NCI-H187 treated with DMSO at 0.1 percent for 48 hours (cell line): Measurements from ENCODE around the gene RSAD1.

ENCODE experiments used
- DNase-seq: peaks from one replicate; lab custom pipeline; 2025; lab: John Stamatoyannopoulos, UW

RSAD1 gene

DNA sequence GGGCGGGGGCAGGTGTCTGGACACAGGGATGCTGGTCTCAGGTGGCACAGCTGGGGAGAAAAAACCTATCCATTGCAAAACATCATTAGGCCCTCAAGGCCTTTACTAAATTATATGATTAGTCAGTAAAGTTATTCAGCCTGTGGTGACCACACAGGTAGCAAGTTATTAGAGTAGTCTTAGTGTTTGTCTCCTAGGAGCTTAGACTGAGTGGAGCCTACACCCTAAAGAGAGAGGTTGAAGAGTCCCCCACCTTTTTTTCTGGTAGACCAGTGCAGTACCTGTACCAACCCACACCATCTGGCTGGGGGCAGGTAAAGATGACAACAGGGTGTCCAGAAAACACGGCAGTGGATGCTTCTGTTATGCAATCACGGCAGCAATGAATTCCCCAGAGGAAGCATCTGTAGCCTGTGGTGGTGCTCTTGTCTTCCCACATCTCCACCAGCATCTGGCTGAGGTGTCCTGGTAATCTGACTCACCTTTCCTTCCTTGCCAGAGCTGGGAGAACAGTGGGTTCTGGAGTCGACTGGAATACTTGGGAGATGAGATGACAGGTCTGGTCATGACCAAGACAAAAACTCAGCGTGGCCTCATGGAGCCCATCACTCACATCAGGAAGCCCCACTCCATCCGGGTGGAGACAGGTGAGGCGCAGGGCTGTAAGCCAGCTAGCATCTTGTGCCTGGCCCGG lies 40.6 kb downstream of the RSAD1 start:
- no peak for DNase-seq

- no peak for DNase-seq
Observed at GRCh38 chr17:50520483-50520882, 41.8 kb downstream of the RSAD1 start.

DNA sequence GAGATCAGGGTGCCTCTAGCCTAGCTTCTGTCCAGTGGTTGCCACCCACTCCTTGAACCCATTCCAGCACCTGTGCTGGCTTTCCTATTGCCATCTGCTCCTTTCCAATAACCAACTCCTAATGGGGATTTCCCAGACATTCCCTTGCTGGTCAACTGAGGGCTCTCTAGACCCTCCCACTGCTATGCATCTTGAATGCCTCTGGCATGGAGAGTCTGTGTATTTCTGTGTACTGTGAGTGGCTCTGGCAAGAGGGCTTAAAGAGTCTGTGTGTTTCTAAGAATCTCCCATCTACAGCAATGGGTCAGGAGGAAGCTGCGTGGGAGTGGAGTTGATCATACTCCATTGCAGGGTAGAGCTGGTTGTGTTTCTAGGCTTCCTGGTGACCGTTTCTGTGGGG lies 42.9 kb downstream of the RSAD1 start:
- no peak for DNase-seq

DNA sequence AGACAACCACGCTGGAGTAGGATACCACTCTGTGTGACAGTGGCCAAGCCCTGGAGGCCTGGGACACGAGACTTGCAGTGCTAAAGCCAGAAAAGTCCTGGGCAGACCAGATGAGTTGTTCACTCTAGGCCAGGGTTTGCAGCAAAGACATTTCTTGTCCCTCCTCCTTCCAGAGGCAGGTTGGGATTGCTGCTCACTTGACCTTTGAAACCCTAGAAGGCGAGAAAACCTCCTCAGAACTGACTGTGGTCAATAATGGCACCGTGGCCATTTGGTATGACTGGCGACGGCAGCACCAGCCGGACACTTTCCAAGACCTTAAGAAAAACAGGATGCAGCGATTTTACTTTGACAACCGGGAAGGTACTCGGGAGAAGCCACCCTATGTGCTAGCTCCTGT lies 44.1 kb downstream of the RSAD1 start:
- DNase-seq, result no peak

DNA sequence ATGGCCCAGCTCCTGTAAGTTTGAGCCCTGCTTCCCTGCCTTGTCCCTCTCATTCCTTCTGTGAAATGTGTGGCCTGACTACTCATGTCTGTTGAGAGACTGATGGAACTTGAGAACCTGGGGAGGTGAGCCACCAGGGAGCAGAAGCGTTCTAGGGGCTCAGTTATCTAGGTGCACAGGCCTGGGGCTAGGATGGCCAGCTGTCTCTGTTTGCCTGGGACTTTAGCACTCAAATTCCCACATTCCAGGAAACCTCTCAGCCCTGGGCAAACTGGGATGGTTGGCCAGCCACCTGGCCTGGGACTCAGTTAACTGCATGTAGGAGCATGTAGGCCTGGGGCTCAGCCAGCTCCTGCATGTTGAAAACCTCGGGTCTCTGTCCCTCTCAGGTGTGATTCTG lies 44.5 kb downstream of the RSAD1 start:
- DNase-seq, result no peak

- no peak for DNase-seq
Observed at GRCh38 chr17:50524838-50525237, 46.2 kb downstream of the RSAD1 start.

DNA sequence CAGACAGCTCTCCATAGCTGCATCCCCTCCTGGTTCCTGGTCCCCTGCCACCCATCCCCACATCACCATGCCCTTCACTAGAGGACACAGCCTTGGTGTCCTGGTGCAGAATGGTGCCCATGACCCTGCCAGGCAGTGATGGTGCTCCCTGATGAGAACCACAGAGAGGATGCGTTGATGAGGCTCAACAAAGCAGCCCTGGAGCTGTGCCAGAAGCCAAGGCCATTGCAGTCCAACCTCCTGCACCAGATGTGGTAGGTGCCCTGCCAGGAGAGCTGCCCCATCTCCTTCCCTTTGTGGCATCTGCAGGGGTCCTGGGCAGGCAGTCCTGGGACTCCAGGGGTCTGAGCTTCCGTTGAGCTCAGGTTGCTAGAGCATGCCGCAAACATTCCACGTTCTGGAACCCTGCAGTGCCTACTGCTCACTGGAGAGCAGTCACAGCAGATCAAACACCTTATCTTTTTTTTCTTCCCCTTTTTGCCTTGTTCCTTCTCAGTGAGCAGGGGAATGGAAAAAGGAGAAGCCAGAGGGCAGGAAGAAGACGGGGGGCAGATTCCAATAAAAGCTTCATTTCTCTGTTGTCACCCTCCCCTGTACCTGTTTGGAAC lies 48.6 kb downstream of the RSAD1 start:
- no peak for DNase-seq

DNA sequence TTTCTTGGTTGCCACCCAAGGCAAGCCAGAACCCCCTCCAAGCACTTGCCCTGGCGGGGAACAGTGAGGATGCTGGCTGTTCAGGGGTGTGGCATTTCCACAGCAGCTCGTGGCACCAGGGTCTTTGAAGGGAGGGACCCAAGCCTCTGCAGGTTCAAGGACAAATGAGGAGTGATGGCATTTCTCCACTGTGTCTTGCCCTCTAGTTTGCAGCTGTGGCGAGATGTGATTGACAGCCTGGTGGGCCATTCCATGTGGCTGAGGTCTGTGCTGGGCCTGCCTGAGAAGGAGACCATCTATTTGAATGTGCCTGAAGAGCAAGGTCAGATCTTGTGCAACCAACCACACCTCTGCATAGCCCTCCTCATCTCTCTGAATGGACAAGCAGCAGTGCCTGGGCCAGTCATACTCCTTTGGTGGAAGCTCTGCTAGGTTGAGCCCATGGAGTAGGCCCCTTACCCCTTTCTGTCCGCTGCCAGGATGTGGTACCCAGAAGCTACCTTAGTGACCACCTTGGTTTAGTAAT lies 49.4 kb downstream of the RSAD1 start:
- no peak for DNase-seq

GRCh38 chr17:50529849-50530248 lies 51.2 kb downstream of the RSAD1 start:
- no peak for DNase-seq

DNA sequence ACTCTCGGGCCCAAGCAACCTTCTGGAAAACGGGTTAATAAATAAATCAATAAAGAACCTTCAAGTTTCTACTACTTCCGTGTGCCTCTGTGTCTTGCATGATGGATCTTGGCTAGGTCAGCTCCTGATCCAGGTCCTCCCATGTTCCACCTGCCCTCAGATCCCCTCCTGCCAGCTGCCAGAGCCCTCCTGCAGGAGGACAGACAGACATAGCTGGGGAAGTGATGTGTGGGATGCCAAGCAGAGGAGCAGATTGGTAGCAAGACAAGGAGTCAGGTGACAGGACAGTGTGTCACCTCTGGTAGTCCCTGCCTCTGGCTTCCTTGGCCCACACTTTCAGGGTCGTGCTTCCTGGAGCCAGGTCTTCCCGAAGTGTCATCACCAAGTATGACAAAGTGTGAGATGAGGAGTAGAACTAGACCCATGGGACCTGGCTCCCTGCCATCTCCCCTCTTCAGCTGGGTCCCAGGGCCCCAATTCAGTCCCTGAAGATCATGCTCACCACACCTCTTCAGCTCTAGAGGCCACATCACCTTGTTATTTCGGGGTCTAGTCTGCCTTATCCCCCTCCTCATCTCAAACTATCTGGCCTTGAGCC lies 52.9 kb downstream of the RSAD1 start:
- no peak for DNase-seq

- no peak for DNase-seq
Observed at GRCh38 chr17:50532452-50533024, 53.9 kb downstream of the RSAD1 start, which contains the start of gene EPN3. TSS of gene EPN3 (plus strand) at chr17:50532735. CDS start at chr17:50536557, 3,822 bp downstream.

GRCh38 chr17:50533185-50533584 lies 54.5 kb downstream of the RSAD1 start:
- no peak for DNase-seq

DNA sequence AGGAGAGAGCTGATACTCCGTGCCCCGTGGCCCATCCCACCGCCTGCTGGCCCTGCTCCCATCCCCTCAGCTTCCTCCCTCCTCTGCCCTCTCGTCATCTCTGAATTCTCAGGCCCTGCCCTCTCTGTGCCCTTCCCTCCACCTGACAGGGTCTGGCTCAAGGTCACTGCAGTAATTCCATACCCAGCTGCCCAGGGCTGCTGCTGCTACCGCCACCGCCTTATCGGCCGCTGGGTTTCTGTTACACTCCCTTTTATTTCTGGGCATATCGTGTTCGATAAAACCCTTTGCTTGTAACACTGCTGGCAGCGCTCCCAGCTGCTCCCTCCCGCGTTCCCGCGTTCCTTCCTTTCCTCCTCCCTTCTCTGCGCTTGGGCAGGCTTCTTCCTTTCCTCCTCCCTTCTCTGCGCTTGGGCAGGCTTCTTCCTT lies 55.1 kb downstream of the RSAD1 start:
- DNase-seq, result no peak

DNA sequence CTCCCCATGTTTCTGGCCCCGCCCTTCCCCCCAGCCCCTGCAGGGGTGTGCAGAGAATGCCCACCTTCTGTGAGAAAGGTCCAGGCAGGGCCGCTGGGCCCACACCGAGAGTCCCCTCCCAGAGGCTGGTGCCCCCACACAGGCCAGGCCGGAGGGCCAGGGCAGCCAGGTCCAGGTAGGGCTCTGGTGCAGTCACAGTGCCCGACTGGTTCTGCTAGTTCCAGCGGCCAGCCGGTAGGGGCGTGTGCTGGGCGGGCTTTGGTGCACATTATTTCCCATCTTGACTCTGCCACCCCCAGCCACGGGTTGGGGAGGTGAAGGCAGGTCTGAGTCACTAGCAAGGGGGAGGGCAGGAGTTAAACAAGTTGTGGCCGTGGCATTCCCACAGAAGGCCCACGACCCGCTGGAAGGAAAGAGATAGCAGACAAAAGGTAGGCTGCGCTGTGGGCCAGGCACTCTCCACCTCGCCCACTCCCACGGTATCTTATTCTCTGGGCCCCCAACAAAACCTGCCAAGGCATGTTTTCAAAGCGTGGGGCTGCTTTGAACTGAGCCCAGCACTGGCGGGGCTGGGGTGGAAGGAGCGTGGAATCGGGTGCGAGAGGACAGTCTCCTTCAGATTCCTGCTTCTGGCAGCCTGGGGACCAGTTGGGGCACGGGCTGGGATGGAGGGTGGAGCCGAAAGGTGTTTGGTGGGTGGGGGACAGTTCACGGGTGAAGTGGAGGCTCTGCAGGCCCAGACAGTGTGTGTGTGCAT lies 55.7 kb downstream of the RSAD1 start:
- DNase-seq, result no peak

- DNase-seq, result no peak
Observed at GRCh38 chr17:50534979-50535326, 56.3 kb downstream of the RSAD1 start.

DNA sequence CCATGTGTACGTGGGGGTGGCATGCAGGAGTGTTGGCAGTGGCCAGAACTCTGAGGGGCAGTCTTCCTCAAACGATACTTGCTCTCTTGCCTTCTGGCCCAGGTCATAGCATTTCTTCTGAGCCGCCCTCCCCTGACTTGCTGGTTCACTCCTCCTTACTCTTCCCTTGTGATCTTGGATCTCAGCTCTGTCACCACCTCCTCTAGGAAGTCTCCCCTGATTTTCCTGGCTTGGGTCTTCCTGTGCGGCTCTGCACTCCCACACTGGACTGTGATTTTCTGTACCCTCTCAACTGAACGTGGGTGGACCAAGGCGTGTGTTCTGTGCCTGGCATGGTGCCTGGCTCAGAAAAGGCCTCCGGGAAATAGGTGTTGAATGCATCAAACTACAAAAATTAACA lies 56.7 kb downstream of the RSAD1 start:
- DNase-seq, result no peak
